Activated CD4-positive, alpha-beta memory T cell treated with anti-CD3 and anti-CD28 coated beads for 36 hours (primary cell): ENCODE data around the gene KPNA3. TPM values are rescaled to one million over a fixed set of nuclear protein-coding genes. Genes with fewer than 3 reads are reported as not detected.

Experiments used
- CTCF ChIA-PET: fragments of 350-600 bp; sonication (Branson Sonifier 250); formaldehyde crosslinking; loops from one replicate; lab custom pipeline; 2021; ENCODE audit warnings: antibody characterized with exemption, inconsistent platforms; lab: Charles Lee
- POLR2A ChIA-PET: fragments of 350-600 bp; sonication (Branson Sonifier 250); formaldehyde crosslinking; loops from one replicate; lab custom pipeline; 2021; ENCODE audit warnings: antibody characterized with exemption; lab: Charles Lee
- DNase-seq: peaks from one replicate; pipeline ENCODE4 v3.0.0-alpha.2; 2020
- H3K27ac Mint-ChIP-seq: one replicate; pipeline ENCODE4 v1.8.0; 2021; ENCODE audit warnings: mixed read lengths
- H3K27me3 Mint-ChIP-seq: one replicate; pipeline ENCODE4 v1.8.0; 2021; ENCODE audit warnings: mixed read lengths
- H3K36me3 Mint-ChIP-seq: one replicate; pipeline ENCODE4 v1.8.0; 2021; ENCODE audit warnings: mixed read lengths
- H3K4me1 Mint-ChIP-seq: one replicate; pipeline ENCODE4 v1.8.0; 2021; ENCODE audit warnings: low read depth, mixed read lengths
- H3K4me3 Mint-ChIP-seq: one replicate; pipeline ENCODE4 v1.8.0; 2021; ENCODE audit warnings: mild to moderate bottlenecking, mixed read lengths
- H3K9me3 Mint-ChIP-seq: one replicate; pipeline ENCODE4 v1.8.0; 2021; ENCODE audit warnings: mixed read lengths
- intact Hi-C: fragments of 100-400 bp; cut with micrococcal nuclease; formaldehyde crosslinking; loops from one replicate; pipeline ENCODE4 v1.15.1; 2023
- total RNA-seq, 2 experiments: library from RNA; stranded (reverse); gene quantifications; one replicate each; pipeline ENCODE4 v1.2.3, GENCODE V29; 2021

The KPNA3 gene
- total RNA-seq, 2 experiments from 2014 or later, result 42.0 to 44.0 TPM

DNA sequence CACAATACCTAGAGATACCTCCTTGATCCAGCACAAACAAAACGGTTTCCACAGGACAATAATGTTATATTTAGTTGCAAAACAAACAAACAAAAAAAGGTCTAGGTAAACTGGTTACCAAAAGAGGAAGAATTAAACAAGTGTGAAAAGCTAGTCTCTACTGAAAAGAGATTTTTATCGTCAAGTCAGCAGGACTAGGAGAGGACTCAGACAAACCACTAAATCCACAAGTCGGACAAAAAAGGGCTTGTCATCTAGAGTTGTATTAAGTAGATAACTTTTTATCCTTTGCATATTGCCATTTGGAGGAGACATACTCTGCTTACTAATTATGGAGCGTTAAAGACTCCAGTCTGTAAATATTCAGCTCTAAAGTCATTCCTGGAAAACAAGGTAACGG is 9.9 kb upstream of the KPNA3 start:
- H3K36me3 Mint-ChIP-seq, result no peaks in the 10 kb centered on the region
- ChIA-PET POLR2A (no interaction called here), CTCF (no interaction called here)
- intact Hi-C loops, result no loop called here
- no peak for DNase-seq
- H3K27me3 Mint-ChIP-seq, result peaks cover 7% of the 10 kb centered on the region
- H3K27ac Mint-ChIP-seq, result no peak overlapping the region
- no peak overlapping the region for H3K4me3 Mint-ChIP-seq
- no peaks in the 10 kb centered on the region for H3K4me1 Mint-ChIP-seq
- H3K9me3 Mint-ChIP-seq, result no peaks in the 10 kb centered on the region

DNA sequence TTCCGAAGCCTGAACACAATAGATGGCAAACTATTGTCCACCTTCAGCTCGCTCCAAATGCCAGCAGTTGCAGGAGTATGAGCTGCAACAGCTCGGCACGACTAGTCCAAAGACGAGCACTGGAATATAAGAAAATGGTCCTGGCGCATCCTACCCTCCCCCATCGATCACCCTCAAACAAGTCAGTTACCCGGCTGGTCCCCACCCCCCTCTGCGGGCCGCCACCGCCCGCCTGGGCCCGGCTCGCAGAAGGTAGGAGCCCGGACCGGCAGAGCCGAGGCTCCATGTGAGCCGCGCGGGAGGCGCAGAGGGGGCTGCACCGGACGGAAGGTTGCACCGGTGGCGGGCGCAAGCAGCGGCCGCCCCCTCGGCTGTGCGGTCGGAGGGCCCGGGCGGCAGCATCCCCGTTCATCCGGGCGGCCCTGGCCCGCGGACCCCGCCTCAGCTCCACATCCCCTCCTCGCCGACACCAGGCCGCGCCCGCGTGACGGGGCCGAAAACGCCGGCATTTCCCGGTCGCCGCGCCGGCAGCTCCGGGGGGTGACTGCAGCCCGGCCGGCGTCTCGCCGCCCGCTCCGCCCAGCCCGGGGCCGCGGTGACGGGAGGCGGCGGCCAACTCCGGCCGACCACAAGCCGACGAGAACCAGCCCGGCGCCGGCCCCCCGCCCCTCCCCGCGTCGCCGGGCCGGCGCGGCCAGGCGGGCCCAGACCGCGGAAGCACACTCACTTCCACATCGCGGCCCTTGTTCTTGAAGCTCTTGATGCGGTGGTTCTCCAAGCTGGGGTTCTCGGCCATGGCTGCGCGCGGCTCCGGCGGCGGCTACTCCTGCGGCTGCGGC is 552 bp downstream of the KPNA3 start:
- DNase-seq, result peak; percentile 61
- POLR2A ChIA-PET, result interaction anchor here (0.6 to 3.5 kb wide), 4 partner anchors 101 to 337 kb away, joined by 3 to 24 read pairs (median 9); partner anchors contain the start of genes EBPL and SPRYD7
- peaks cover 5% of the 10 kb centered on the region for H3K36me3 Mint-ChIP-seq
- peak overlapping the region; percentile 93 for H3K27ac Mint-ChIP-seq
- no peaks in the 10 kb centered on the region for H3K9me3 Mint-ChIP-seq
- intact Hi-C loops, result loop anchor here (2.0 to 10.0 kb wide), 7 partner anchors 55 to 1660 kb away; partner anchors contain the start of genes CAB39L, INTS6, PHF11 and RCBTB1
- H3K4me1 Mint-ChIP-seq, result peaks cover 28% of the 10 kb centered on the region
- peak overlapping the region; percentile 91 for H3K4me3 Mint-ChIP-seq
- no peaks in the 10 kb centered on the region for H3K27me3 Mint-ChIP-seq
- CTCF ChIA-PET, result interaction anchor here (0.9 to 1.8 kb wide), 6 partner anchors 15 to 205 kb away, joined by 3 to 7 read pairs (median 3); partner anchors contain the start of genes SPRYD7 and TRIM13

DNA sequence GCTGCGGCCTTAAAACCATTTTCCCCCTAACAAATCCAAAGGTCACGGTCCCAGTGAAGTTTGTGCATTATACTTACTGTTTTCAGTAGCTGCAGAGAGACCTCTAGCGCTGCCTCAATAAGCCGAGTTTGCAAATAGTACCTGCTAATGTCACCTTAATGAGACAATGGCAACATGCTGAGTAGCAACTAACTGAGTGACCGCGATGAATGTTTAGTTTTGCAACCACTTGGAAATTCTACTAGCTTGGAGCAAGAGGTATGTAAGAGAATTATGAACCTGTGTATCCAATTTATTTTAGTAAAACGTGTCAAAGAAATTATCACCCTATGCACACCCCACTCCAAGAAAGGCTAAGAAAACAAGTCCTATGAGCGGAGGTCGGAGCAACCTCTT is 1.2 kb downstream of the KPNA3 start:
- Mint-ChIP-seq H3K36me3 (peaks cover 5% of the 10 kb centered on the region), H3K27ac (peak overlapping the region; percentile 89), H3K9me3 (no peaks in the 10 kb centered on the region), H3K27me3 (no peaks in the 10 kb centered on the region), H3K4me3 (peak overlapping the region; percentile 91), H3K4me1 (peaks cover 34% of the 10 kb centered on the region)
- intact Hi-C loops, result loop anchor here (5.0 to 10.0 kb wide), 3 partner anchors 56 to 1661 kb away; partner anchors contain the start of genes INTS6 and RCBTB1
- CTCF ChIA-PET, result interaction anchor here (0.7 to 1.4 kb wide), 3 partner anchors 15 to 121 kb away, joined by 3 read pairs; no protein-coding TSS in a partner anchor
- POLR2A ChIA-PET, result interaction anchor here (2.9 to 3.5 kb wide), 2 partner anchors 101 to 145 kb away, joined by 14 to 24 read pairs; partner anchors contain the start of genes EBPL and SPRYD7
- peak; percentile 22 for DNase-seq

DNA sequence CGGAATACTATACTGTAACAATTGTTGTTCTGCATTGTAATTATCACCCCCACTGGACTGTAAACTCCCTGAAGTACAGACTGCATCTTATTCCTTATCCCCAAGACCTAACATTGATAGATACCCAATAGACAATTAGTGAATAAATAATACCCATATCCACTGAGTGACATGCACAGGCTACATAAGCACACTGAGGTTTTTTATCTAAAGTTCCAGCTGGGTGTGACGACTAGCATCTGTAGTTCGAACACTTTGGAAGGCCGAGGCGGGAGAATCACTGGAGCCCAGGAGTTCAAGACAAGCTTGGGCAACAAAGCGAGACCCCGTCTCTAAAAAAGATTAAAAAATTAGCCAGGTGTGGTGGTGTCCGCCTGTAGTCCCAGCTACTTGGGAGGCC is 2.5 kb downstream of the KPNA3 start:
- H3K4me3 Mint-ChIP-seq, result no peak overlapping the region
- ChIA-PET CTCF (interaction anchor here (0.8 to 2.1 kb wide), 2 partner anchors 99 to 121 kb away, joined by 4 read pairs; partner anchors contain the start of gene EBPL), POLR2A (no interaction called here)
- no peaks in the 10 kb centered on the region for H3K9me3 Mint-ChIP-seq
- no peaks in the 10 kb centered on the region for H3K27me3 Mint-ChIP-seq
- peaks cover 35% of the 10 kb centered on the region for H3K4me1 Mint-ChIP-seq
- intact Hi-C loops, result loop anchor here (5.0 to 10.0 kb wide), 3 partner anchors 57 to 1662 kb away; partner anchors contain the start of genes INTS6 and RCBTB1
- peaks cover 5% of the 10 kb centered on the region for H3K36me3 Mint-ChIP-seq
- H3K27ac Mint-ChIP-seq, result no peak overlapping the region
- no peak for DNase-seq

DNA sequence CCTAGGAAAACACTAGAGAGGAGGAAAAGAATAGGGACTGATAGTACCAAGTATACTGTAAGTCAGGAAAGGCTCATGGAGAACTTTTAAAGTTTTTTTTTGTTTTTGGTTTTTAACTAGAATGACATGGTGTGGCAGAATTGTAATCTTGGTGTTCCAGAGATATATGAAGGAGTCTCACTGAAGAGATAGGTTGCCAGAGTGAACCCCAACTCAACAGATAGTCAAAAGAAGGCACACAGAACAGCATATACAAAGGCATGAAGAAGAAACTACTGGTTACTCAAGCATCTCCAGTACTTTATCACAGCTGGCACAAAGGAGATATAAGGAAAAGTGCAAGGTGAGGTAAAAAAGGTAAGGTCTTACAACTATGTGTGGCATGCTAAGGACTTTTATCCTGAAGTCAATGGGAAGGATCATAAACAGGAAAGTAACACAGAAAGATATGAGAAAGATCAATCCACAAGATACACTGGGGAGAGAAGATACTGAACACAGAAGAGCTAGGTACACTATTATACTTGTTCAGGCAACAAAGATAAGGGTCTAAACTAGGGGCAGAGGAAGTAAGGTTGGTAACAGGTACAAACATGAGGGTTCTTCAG is 6.0 kb downstream of the KPNA3 start:
- Mint-ChIP-seq H3K27me3 (no peaks in the 10 kb centered on the region), H3K4me3 (no peak overlapping the region), H3K27ac (no peak overlapping the region), H3K36me3 (peaks cover 3% of the 10 kb centered on the region), H3K9me3 (no peaks in the 10 kb centered on the region), H3K4me1 (peaks cover 41% of the 10 kb centered on the region)
- no peak for DNase-seq
- intact Hi-C loops, result no loop called here
- CTCF ChIA-PET, result no interaction called here
- POLR2A ChIA-PET, result no interaction called here

DNA sequence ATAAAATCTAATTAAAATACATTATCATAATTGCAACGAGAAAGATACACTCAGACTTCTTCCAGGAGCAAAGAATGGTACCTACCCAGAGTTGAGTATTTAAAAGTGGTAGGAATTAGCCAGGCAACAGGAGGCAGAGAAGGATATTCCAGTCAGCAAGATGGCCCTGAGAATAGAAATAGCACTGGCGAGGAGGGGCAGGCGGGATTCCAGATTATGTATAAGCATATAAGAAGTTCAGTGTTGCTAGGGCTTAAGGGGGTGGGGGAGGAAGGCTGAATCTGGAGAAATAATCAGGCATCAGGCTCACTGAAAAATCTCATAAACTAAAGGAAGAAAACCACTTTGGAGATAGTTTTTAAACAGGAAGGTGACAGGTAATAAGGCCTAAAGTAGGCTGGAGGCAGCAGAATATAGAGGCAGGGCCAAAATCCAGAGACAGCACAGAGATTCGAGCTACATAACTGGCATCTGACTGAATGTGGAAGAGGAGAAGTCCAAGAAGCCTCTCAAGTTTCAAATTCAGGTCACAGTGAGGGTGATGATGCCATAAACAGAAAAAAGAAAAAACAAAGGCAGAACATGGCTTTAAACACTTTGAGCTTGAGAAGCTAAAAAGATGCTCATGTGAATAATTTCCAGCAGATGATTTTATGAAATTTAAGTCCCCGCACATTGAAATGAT is 7.5 kb downstream of the KPNA3 start:
- Mint-ChIP-seq H3K4me1 (peaks cover 36% of the 10 kb centered on the region), H3K27me3 (no peaks in the 10 kb centered on the region), H3K36me3 (no peaks in the 10 kb centered on the region), H3K27ac (no peak overlapping the region), H3K9me3 (no peaks in the 10 kb centered on the region), H3K4me3 (no peak overlapping the region)
- no peak for DNase-seq
- ChIA-PET CTCF (no interaction called here), POLR2A (no interaction called here)
- intact Hi-C loops, result no loop called here

DNA sequence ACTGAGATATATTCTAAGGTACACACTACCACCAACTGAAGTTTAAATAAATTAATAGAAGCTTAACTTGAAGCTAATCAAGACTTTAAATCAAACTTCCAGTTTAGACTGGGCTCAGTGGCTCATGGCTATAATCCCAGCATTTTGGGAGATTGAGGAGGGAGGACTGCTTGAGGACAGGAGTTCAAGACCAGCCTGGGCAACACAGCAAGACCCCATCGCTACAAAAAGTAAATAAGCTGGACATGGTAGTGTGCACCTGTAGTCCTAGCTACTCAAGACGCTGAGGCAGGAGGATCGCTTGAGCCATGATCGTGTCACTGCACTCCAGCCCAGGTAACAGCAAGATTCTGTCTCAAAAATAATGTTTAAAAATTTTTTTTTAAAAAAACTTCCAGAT is 8.6 kb downstream of the KPNA3 start:
- Mint-ChIP-seq H3K36me3 (no peaks in the 10 kb centered on the region), H3K4me1 (peaks cover 33% of the 10 kb centered on the region), H3K4me3 (no peak overlapping the region), H3K27me3 (no peaks in the 10 kb centered on the region), H3K9me3 (no peaks in the 10 kb centered on the region), H3K27ac (no peak overlapping the region)
- CTCF ChIA-PET, result no interaction called here
- intact Hi-C loops, result no loop called here
- POLR2A ChIA-PET, result no interaction called here
- no peak for DNase-seq

DNA sequence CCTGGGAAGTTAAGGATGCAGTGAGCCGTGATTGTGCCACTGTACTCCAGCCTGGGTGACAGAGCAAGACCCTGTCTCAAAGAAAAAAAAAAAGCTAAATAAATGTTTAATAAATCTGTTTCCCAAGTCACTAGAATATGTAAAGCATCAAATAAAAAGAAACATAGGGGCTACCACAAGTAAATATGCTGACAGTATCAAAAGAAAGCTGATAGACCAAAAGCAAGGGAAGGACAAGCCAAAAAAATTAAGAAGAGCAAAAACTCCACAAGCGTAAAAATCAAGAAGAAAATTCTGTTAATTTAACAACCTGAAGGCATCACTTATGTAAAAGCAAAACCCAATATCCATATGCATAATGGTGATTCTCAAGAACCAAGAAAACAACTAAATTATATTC is 9.7 kb downstream of the KPNA3 start:
- POLR2A ChIA-PET, result no interaction called here
- Mint-ChIP-seq H3K27me3 (no peaks in the 10 kb centered on the region), H3K36me3 (no peaks in the 10 kb centered on the region)

DNA sequence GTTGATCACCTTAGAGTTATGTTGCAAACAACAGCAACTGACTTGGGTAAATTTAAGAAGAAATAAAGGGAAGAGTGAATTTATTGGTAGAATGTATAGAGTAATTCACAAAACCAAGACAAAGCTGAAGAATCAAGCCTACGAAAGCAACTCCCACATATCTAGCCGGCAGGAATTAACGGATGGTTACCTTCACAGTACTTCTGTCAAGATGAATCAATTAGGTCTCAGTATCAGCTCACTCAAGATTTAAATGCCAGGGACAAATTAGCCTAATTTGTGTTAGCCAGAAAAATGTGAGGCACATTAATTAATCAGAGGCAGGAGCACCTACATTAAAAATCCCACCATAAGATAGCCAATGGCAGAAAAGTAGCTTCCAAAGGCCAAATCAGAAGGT is 10.7 kb downstream of the KPNA3 start:
- no peaks in the 10 kb centered on the region for H3K27me3 Mint-ChIP-seq
- intact Hi-C loops, result no loop called here
- H3K4me1 Mint-ChIP-seq, result peaks cover 40% of the 10 kb centered on the region

More for the DNA sequence above, 9.7 kb downstream of the KPNA3 start:
- H3K9me3 Mint-ChIP-seq, result no peaks in the 10 kb centered on the region
- no peak overlapping the region for H3K27ac Mint-ChIP-seq
- no peak overlapping the region for H3K4me3 Mint-ChIP-seq
- intact Hi-C loops, result no loop called here
- no peak for DNase-seq
- peaks cover 36% of the 10 kb centered on the region for H3K4me1 Mint-ChIP-seq
- CTCF ChIA-PET, result interaction anchor here (0.6 kb wide), 1 partner anchor 43 kb away, joined by 3 read pairs; no protein-coding TSS in a partner anchor

DNA sequence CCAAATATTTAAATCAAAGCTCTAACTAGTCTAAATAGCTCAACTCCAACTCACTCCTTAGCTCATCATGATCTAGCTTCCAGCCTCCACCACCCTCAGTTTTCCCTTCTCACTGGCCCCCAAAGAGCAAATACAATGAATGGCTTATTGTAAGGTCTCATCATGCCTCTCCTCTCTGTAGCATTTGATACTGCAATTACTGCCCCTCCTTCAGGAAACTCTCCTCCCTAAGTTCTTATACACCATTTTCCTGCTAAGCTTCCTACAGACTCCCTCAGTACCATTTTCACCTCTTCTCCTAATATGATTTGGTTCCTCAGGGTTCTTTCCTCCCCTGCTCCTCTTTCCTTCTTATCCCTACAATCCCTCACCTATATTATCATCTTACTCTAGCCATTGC is 12.8 kb downstream of the KPNA3 start:
- POLR2A ChIA-PET, result no interaction called here
- no peak for DNase-seq
- Mint-ChIP-seq H3K4me3 (no peak overlapping the region), H3K36me3 (no peaks in the 10 kb centered on the region), H3K4me1 (peaks cover 34% of the 10 kb centered on the region), H3K9me3 (no peaks in the 10 kb centered on the region), H3K27me3 (no peaks in the 10 kb centered on the region), H3K27ac (no peak overlapping the region)
- intact Hi-C loops, result no loop called here
- CTCF ChIA-PET, result no interaction called here

More for the DNA sequence above, 10.7 kb downstream of the KPNA3 start:
- Mint-ChIP-seq H3K27ac (no peak overlapping the region), H3K9me3 (no peaks in the 10 kb centered on the region), H3K36me3 (no peaks in the 10 kb centered on the region), H3K4me3 (no peak overlapping the region)
- ChIA-PET POLR2A (no interaction called here), CTCF (no interaction called here)
- DNase-seq, result no peak

DNA sequence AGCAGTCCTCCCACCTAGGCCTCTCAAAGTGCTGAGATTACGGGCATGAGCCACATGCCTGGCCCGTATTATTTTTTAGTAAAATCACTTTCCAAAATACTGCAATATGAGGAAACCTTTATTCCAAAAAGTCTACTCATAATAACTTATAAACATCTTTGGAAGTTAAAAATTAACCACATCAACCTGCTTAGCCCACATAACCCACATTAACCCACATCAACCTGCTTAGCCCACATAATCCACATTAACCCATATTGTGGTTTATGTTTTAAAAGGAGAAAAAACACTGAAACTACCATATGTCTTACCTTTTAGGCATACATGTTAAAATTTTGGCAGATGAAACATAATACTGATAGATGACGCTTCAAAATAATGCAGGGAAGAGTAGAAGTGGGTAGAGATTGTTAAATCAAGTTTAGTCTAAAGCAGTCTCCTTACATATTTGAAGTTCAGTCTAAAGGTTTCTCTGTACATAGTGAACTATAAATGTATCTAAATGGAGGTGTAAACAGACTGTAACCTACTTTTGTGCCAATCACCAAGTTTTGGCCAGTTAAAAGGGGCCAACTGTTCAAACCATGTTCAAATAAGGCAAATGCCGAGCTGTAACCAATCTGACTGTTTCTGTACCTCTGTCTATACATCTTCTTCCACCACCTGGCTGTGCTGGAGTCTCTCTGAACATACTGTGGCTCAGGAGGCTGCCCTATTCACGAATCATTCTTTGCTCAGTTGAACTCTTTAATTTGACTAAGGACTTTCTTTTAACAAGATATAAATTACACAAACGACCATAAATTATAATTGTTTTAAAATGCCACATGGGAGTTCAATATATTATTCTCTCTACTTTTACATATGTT is 14.5 kb downstream of the KPNA3 start:
- Mint-ChIP-seq H3K4me3 (no peak overlapping the region), H3K27me3 (no peaks in the 10 kb centered on the region)
- intact Hi-C loops, result no loop called here

More for the DNA sequence above, 14.5 kb downstream of the KPNA3 start:
- H3K9me3 Mint-ChIP-seq, result no peaks in the 10 kb centered on the region
- ChIA-PET POLR2A (no interaction called here), CTCF (interaction anchor here (0.6 kb wide), 1 partner anchor 42 kb away, joined by 3 read pairs; no protein-coding TSS in a partner anchor)
- no peak for DNase-seq
- peaks cover 32% of the 10 kb centered on the region for H3K4me1 Mint-ChIP-seq
- H3K27ac Mint-ChIP-seq, result no peak overlapping the region
- no peaks in the 10 kb centered on the region for H3K36me3 Mint-ChIP-seq
